Measurements from ENCODE around the gene AP1M2.
"Not testable (repeated sequence)": the region's sequence is repeated elsewhere in the genome, so short reads cannot be mapped to it uniquely, and the experiment has no call there.

Gene AP1M2

GRCh38 chr19:10538204-10538983 lies 48.7 kb downstream of the AP1M2 start:
- no peak for DNase-seq (ENCODE audit: low read depth)

DNA sequence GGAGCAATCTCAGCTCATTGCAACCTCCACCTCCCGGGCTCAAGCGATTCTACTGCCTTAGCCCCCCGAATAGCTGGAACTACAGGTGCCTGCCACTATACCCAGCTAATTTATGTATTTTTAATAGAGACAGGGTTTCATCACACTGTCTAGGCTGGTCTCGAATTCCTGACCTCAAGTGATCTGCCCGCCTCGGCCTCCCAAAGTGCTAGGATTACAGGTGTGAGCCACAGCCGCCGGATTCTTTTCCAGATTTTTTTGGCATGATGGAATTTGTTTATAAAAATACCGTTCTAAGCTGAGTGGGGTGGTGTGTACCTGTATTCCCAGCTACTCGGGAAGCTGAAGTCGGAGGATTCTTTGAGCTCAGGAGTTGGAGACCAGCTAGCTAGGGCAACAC lies 49.4 kb downstream of the AP1M2 start:
- DNase-seq (ENCODE audit: low read depth), result no peak

GRCh38 chr19:10535613-10536012 lies 51.5 kb downstream of the AP1M2 start:
- no peak for DNase-seq (ENCODE audit: low read depth)

DNA sequence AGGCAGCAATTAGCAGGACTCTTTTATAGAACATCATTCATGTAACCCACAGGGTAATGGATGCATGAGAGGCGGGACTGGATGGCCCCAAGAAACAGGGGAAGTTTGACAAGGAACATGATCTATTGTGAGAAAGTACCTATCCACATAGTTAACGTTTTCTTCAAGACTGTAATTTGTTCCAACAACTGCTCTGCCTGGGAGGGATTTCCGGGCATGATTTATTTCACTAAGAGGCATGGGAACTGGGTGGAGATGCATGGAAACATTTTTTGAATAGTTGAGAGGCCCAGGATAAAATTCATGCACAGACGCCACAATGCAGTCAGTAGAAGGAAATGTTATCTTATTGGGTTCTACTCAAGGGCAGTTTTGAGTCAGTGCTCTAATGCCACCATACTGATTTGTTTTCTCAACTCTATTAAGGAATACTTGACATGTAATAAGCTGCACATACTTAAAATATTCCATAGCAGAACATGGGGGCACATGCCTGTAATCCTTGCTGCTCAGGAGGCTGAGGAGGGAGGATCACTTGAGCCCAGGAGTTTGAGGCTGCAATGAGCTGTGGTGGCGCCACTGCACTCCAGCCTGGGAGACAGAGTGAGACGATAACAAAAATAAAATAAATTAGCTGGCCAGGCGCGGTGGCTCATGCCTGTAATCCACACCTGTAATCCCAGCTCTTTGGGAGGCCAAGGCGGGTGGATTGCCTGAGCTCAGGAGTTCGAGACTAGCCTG lies 53.3 kb downstream of the AP1M2 start:
- DNase-seq (ENCODE audit: low read depth), result no peak

DNA sequence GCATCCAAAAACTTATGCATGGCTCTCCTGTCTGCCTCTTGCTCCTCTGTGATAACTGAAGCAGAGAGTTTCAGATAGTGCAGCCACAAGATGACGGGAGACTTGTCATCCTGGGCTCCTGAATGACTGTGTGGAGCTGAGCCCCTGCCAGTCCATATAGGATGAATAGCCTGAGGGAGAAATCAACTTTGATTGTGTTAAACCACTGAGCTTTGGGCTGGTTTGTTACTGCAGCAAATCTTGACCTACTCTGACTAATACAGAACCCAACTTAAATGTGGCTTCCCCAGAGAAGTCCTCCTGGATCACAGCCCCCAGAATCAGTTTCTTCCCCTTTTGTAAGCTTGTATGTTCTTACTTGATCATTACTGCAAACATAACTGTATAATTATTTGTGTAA lies 54.7 kb downstream of the AP1M2 start:
- no peak for DNase-seq (ENCODE audit: low read depth)

DNA sequence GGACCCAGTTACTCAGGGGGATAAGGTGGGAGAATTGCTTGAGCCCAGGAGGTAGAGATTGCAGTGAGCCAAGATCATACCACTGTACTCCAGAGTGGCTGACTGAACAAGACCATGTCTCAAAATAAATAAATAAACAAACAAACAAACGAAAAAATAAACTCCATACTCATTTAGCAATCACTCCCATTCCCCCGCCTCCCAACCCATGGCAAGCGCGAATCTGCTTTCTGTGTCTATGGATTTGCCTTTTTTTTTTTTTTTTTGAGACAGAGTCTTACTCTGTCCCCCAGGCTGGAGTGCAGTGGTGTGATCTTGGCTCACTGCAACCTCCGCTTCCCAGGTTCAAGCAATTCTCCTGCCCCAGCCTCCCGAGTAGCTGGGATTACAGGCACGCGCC lies 60.2 kb downstream of the AP1M2 start:
- DNase-seq (ENCODE audit: low read depth), result not testable (repeated sequence)

GRCh38 chr19:10525636-10526035 lies 61.5 kb downstream of the AP1M2 start:
- no peak for DNase-seq (ENCODE audit: low read depth)

- no peak for DNase-seq (ENCODE audit: low read depth)
Measured at GRCh38 chr19:10523135-10523636, 63.9 kb downstream of the AP1M2 start.
